Smooth muscle cell (in vitro differentiated cells): ENCODE measurements around the gene TRAPPC4. TPM values are rescaled to one million over a fixed set of nuclear protein-coding genes. Genes with fewer than 3 reads are reported as not detected.

ENCODE experiments used
- DNase-seq: peaks from one replicate; lab custom pipeline; 2025; ENCODE audit not compliant: unreplicated experiment; lab: John Stamatoyannopoulos, UW
- H2AFZ ChIP-seq: fragments of 200-600 bp; sonication (generic); 2 replicates; pipeline ENCODE4 v1.6.0; 2016; ENCODE audit warnings: antibody characterized with exemption, low read depth, mild to moderate bottlenecking
- H3F3A ChIP-seq: fragments of 200-600 bp; sonication (generic); 2 replicates; pipeline ENCODE4 v1.6.0; 2017; ENCODE audit warnings: antibody characterized with exemption, low read depth
- H3K27ac ChIP-seq: fragments of 200-600 bp; sonication (generic); 2 replicates; pipeline ENCODE4 v1.5.1; 2016; ENCODE audit warnings: low read depth, mild to moderate bottlenecking
- H3K27me3 ChIP-seq: fragments of 200-600 bp; sonication (generic); 2 replicates; pipeline ENCODE4 v1.6.1; 2016; ENCODE audit warnings: low read depth, mild to moderate bottlenecking
- H3K36me3 ChIP-seq: fragments of 200-600 bp; sonication (generic); 2 replicates; pipeline ENCODE4 v1.5.1; 2016; ENCODE audit warnings: low read depth
- H3K4me1 ChIP-seq: fragments of 200-600 bp; sonication (generic); 2 replicates; pipeline ENCODE4 v1.5.1; 2016; ENCODE audit warnings: low read depth
- H3K4me2 ChIP-seq: fragments of 200-600 bp; sonication (generic); 2 replicates; pipeline ENCODE4 v1.6.0; 2016; ENCODE audit warnings: mild to moderate bottlenecking
- H3K4me3 ChIP-seq: fragments of 200-600 bp; sonication (generic); 2 replicates; pipeline ENCODE4 v1.5.1; 2016; ENCODE audit warnings: mild to moderate bottlenecking
- H3K79me2 ChIP-seq: fragments of 200-600 bp; sonication (generic); 2 replicates; pipeline ENCODE4 v1.6.0; 2016; ENCODE audit warnings: low read depth, mild to moderate bottlenecking
- H3K9ac ChIP-seq: fragments of 200-600 bp; sonication (generic); 2 replicates; pipeline ENCODE4 v1.6.0; 2016; ENCODE audit warnings: low read depth
- H3K9me3 ChIP-seq: fragments of 200-600 bp; sonication (generic); replicated peaks from 2 replicates; pipeline ENCODE4 v1.5.1; 2016; ENCODE audit warnings: low read depth
- H4K20me1 ChIP-seq: fragments of 200-600 bp; sonication (generic); 2 replicates; pipeline ENCODE4 v1.6.0; 2016; ENCODE audit warnings: low read depth
- CTCF ChIP-seq: fragments of 200-600 bp; sonication (generic); IDR thresholded peaks from 2 replicates; pipeline ENCODE4 v1.5.1; 2017; ENCODE audit warnings: borderline replicate concordance, mild to moderate bottlenecking, antibody characterized with exemption; ENCODE audit not compliant: insufficient read depth, poor library complexity, severe bottlenecking
- WGBS: methylation state at CpG from one replicate; pipeline ENCODE4 v1.1.7; 2016; ENCODE audit warnings: low lambda C conversion rate; 5-methylcytosine and 5-hydroxymethylcytosine counted together
- polyA plus RNA-seq: library from polyadenylated mRNA; unstranded; fragments of >200 nt; fragmentation: Nextera tagmentation; extraction: Ambion mirVana; gene quantifications from 2 replicates; pipeline ENCODE4 v1.2.1, GENCODE V29; 2016
- total RNA-seq: library from RNA; depleted of rRNA; stranded (reverse); fragments of >200 nt; gene quantifications from 2 replicates; pipeline ENCODE4 v1.2.3, GENCODE V29; 2014

Gene TRAPPC4
- total and polyA plus RNA-seq, 2 experiments from 2014 or later: 103 to 168 TPM

GRCh38 chr11:119027561-119028345 is 9.2 kb downstream of the TRAPPC4 start:
- Histone ChIP-seq H3K4me2 (no peak overlapping the region), H3F3A (peaks cover 24% of the 10 kb centered on the region), H3K9me3 (no peaks in the 10 kb centered on the region), H3K4me3 (peak overlapping the region; percentile 65), H2AFZ (no peak overlapping the region), H4K20me1 (no peaks in the 10 kb centered on the region), H3K27me3 (no peaks in the 10 kb centered on the region), H3K4me1 (peaks cover 17% of the 10 kb centered on the region), H3K9ac (no peak overlapping the region), H3K27ac (no peak overlapping the region), H3K36me3 (no peaks in the 10 kb centered on the region), H3K79me2 (no peaks in the 10 kb centered on the region)
- no peak for TF ChIP-seq CTCF
- DNase-seq: no peak
- 91% methylated on average over 9 of the region's 9 CpGs for WGBS

DNA sequence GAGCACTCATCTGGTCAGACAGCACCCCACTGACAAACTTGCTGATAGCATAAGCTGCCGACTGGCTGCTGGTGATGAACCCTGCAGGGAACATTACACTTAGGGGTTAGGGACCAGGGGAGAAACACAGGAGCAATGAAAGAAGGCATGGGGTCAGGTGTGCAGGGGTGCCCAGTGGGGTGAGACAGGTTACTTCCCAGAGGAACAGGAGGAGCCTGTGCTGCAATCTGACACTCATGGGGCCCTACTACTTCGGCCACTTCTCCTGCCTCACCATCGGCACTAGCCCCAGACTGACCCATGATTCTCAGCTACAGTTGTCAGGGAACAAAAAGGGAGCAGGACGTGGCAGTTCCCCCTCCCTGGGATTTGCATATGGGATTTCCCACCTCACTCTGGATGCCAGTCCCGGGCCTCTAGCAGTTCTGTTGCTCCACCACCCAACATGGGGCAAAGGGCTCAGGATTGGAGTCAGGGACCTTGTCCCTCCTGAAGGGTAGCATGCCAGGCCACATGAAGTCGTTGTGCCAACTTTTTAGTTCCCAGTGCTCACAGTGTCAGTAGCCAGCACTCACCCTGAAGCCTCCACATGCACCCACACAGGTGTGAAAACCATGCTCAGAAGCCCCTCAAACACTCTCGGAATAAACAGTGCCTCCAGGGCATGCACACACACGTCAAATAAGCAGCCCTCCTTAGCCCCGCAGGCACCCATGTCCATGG is 9.9 kb downstream of the TRAPPC4 start:
- Histone ChIP-seq H3K9me3 (no peaks in the 10 kb centered on the region), H3K36me3 (no peaks in the 10 kb centered on the region), H3F3A (peaks cover 23% of the 10 kb centered on the region), H3K4me1 (peaks cover 17% of the 10 kb centered on the region), H3K79me2 (no peaks in the 10 kb centered on the region), H3K9ac (no peak overlapping the region), H3K27ac (peak overlapping the region; percentile 45), H3K27me3 (no peaks in the 10 kb centered on the region), H3K4me2 (peak overlapping the region; percentile 91), H4K20me1 (no peaks in the 10 kb centered on the region), H3K4me3 (peak overlapping the region; percentile 65), H2AFZ (peak overlapping the region; percentile 44)
- no peak for TF ChIP-seq CTCF
- WGBS: 69% methylated on average over 9 of the region's 9 CpGs
- no peak for DNase-seq

- peaks cover 20% of the 10 kb centered on the region for H3F3A ChIP-seq
- peak overlapping the region; percentile 65 for H3K4me3 ChIP-seq
- no peak overlapping the region for H3K9ac ChIP-seq
- DNase-seq: no peak
- no peaks in the 10 kb centered on the region for H3K79me2 ChIP-seq
- TF ChIP-seq CTCF: no peak
- H3K27me3 ChIP-seq: no peaks in the 10 kb centered on the region
- H3K4me1 ChIP-seq: peaks cover 17% of the 10 kb centered on the region
- no peaks in the 10 kb centered on the region for H3K9me3 ChIP-seq
- H2AFZ ChIP-seq: peak overlapping the region; percentile 44
- H3K4me2 ChIP-seq: peak overlapping the region; percentile 91
- 100% methylated on average over 1 of the region's 1 CpG for WGBS
- H3K27ac ChIP-seq: peak overlapping the region; percentile 45
- H4K20me1 ChIP-seq: no peaks in the 10 kb centered on the region
- no peaks in the 10 kb centered on the region for H3K36me3 ChIP-seq
Observed at GRCh38 chr11:119029069-119029339, 10.4 kb downstream of the TRAPPC4 start.
